NCI-H2196 (cell line): Measurements from ENCODE around the gene MTX2.
"Not testable (repeated sequence)": the region's sequence is repeated elsewhere in the genome, so short reads cannot be mapped to it uniquely, and the experiment has no call there.

ENCODE experiments used
- DNase-seq: peaks from one replicate; lab custom pipeline; 2025; ENCODE audit not compliant: unreplicated experiment; lab: John Stamatoyannopoulos, UW

MTX2 gene

GRCh38 chr2:176370467-176371171 lies 101.4 kb downstream of the MTX2 start:
- DNase-seq: no peak

- DNase-seq: not testable (repeated sequence)
These were observed 103.9 kb downstream of the MTX2 start for GRCh38 chr2:176373155-176373554.

- DNase-seq: no peak
These were observed 109.1 kb downstream of the MTX2 start for GRCh38 chr2:176378323-176378722.

- DNase-seq: no peak
These were observed 111.1 kb downstream of the MTX2 start for GRCh38 chr2:176380341-176380740.

GRCh38 chr2:176383100-176383499 lies 113.9 kb downstream of the MTX2 start:
- DNase-seq: no peak

- DNase-seq: no peak
These were observed 114.7 kb downstream of the MTX2 start for GRCh38 chr2:176383836-176384442.

GRCh38 chr2:176385219-176385759 lies 116.0 kb downstream of the MTX2 start:
- no peak for DNase-seq

- no peak for DNase-seq
These were observed 116.6 kb downstream of the MTX2 start for GRCh38 chr2:176385838-176386237.
